CMK (cell line): ENCODE measurements around the gene NEAT1.
A peak's percentile ranks its signal among the peaks of the same experiment; 100 is the strongest.
"Not testable (repeated sequence)": the region's sequence is repeated elsewhere in the genome, so short reads cannot be mapped to it uniquely, and the experiment has no call there.

ENCODE experiments used
- DNase-seq: peaks from one replicate; pipeline ENCODE4 v3.0.0-alpha.2; 2010; ENCODE audit warnings: low read depth

The NEAT1 gene

DNA sequence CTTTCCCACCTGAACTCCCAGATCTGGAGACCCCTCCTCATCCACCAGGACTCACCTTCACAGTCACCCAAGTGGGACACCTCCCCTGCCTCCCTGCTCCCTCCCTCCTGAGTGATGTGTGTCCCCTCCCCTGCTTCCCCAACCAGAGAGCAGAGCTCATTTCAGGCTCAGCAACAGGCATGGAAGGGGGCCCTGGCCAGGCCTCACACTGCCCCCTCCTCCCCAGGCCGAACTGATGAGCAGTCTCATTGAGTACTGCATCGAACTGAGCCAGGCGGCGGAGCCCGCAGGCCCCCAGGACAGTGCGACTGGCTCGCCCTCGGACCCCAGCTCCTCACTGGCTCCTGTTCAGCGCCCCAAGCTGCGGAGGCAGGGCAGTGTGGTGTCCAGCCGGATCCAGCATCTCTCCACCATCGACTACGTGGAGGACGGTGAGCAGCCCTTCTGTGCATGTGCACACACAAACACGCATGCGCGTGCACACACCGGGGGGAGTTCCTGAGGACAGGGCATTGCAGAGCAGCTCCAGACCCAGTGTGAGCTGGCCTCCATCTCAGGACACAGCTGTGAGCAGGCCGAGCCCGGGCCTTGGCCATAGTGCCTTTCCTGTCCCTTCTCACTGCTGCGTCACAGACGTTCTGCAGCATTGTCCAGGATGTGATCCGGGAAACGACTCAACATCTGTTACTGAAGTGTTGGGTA lies 17.8 kb upstream of the NEAT1 start:
- DNase-seq = no peak

DNA sequence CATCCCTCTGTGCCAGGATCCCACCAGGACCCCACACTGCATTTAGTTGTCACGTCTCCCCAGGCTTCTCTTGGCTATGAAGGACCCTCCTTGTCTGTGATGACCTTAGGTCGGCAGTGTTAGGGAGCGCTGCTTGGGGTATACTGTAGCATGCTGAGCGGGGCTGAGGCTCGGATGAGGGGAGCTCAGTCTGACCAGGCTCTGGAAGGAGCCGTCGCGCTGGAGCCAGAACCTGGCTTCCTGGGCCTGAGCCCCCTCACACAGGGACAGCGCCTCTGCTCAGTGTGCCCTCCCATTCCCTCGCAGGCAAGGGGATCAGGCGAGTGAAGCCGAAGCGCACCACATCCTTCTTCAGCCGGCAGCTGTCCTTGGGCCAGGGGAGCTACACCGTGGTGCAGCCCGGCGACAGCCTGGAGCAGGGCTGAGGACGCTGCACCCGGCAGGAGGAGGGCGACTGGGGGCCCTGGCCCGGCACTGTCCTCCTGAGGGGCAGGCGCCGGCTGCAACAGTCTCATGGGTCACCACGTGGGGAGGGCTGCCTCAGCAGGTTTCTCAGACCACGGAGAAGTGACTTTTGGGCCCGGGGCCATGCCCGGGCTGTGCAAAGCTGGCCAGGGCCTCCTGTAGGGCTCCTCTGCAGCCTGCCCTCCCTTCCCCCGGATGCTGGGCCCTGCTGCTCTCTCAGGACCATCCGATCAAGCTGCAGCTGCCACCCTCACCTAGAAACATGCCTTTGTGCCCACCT lies 11.5 kb upstream of the NEAT1 start:
- DNase-seq = no peak

DNA sequence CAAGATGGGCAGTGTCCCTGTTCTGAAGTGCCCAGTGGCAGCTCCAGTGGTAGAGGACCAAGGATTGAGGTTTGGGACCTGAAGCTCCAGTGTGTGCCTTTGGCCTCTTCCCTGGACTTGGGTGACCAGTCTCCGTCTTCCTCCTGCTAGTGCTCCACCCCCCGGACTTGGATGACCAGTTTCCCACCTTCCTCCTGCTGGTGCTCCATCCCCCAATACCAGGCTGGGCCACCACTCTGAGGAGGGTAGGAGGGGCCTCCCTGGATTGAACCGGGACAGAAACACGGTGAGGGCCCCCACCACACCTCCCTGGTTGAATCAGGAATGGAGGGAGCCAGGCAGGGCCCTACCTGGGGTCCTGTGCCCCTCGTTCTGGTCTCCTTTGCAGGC lies 10.9 kb upstream of the NEAT1 start:
- DNase-seq = no peak

DNA sequence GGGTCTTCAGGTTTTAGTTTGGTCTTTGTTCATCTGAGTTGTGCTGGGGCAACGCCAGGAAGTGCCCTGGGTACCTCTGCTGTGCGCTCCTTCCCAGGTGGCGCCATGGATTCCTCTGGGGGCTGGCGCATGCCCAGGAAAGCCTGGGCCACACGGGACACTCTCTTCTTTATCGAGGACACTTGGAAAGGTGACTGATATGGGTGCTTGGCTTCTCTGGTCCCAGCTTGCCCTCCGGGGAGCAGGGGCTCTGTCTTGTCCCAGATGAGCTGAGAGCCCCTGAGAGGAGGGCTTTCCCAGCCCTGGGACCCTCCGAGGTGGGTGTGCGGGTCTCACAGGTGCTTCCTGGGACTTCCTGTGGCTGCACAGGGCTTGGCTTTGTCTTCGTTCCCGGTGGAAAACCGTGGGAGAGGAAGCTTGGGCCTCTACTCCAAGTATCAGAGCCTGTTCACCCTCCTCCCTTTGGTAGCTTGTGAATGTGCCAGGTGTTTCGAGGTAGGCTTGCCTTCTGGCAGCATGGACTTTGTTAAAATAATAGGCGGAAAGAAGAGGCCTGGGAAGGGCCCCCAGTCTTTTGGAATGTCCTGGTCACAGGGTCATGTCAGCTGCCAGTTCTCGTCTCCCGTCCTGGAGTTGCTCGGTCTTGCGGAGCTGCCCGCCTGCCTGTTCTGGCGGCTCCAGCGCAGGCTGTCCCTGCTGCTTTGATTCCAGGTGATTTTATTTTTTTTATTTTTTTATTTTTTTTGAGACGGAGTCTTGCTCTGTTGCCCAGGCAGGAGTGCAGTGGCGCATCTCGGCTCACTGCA lies 10.1 kb upstream of the NEAT1 start:
- no peak for DNase-seq

DNA sequence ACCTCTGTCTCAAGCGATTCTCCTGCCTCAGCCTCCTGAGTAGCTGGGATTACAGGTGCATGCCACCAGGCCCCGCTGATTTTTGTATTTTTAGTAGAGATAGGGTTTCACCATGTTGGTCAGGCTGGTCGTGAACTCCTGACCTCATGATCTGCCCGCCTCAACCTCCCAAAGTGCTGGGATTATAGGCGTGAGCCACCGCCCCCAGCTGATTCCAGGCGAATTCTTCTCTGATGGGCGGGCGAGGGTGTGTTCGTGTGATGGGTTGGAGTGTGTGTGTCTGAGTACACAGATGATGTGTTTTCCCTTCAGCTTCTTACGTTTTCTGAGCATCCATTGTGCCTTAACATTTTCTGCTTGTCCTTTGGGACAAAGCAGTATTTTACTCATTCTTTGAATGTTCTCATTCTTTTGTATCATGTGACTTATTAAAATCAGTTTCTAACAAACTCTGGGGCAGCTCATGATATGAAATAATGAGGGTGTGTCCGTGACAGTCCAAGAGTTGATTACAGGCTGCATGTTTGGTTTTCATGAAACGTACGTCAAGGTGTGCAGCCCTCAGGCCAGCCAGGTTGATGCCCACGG lies 9.4 kb upstream of the NEAT1 start:
- not testable (repeated sequence) for DNase-seq

DNA sequence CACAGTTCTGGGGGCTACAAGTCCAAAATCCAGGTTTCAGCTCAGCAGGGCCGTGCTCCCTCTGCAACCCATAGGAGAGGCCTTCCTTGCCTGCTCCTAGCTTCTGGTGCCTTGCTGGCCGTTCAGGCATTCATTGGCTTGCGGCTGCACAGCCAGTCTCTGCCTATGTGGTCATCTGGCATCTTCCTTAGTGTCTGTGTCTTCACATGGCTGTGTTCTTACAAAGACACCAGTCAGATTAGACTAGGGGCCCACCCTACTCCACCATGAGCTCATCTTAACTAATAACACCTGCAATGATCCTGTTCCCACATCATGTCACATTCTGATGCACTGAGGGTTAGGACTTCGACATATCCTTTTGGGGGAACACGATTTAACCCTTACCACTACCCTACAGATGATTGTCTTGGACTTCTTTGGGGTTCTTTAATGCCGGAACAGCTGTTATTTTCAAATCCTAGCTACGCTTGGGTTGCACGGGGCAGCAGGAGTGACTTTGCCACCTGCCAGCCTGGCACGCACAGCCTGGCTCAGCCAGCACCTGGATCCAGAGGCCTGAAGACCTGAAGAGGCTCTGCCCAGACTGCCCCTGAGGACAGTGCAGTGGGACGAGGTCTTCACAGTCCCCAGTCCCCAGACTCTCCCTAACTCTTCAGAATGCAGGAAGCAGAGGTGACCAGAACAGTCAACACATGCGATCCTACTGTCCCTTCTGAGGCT lies 7.7 kb upstream of the NEAT1 start:
- no peak for DNase-seq

DNA sequence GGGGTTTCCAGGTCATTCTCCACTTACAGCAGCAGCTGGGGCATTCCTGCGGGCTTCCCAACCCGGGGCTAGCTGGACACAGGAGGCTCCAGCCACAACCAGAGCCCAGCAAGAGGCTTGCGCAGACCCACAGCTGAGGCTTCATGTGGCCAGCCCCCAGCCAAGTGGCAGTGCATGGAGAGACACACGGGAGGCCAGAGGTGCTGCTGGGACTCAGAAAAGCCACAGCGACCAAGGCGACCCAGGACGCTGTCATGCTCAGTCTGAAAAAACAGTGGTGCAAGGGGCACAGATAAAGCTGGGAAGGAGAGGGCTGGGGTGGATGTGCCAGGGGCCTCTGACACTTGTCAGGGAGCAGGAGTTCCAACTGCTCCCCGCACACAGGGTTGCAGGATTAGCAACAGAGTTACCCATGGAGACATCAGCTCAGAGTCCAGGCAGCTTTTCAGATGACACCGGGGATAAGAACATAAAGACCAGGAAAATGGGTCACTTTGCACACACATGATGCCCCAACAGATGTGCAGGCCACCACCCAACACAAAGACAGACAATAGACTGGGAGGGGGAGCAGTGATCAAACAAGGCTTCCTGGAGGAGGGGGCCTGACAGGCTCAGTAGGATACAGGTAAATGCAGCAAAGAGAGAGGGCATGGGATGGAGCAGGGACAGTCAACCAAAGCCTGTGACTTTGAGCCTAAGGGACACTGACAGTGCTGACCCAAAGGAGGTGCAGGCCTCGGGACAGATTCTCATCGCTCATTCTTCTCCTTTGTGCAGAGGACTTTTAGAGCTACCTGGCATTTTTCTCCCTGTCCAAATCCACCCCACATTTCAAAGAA lies 6.9 kb upstream of the NEAT1 start:
- DNase-seq = no peak

DNA sequence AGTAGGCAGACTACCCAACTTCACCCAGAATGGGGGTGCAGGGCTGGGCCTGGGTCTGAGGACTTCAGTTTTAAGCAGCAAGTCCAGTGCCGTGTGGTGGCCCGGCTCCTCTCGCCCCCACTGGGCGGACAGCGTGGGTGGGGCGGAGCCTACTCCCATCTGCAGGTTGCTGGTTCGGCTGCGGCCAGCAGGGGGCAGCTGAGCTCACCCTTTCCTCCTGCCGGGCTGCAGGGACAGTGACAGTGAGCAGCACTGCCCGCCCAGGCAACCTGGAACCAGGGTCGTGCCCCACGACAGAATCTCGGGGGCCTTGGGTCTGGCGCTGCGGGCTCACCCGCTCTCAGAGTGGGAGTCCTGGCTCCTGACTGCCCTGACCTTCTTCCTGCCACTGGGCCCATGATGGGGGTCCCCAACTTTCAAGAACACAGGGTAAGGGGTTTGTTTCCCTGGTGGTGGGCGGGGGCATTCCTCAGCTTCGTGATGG lies 6.2 kb upstream of the NEAT1 start:
- peak; percentile 83 for DNase-seq

DNA sequence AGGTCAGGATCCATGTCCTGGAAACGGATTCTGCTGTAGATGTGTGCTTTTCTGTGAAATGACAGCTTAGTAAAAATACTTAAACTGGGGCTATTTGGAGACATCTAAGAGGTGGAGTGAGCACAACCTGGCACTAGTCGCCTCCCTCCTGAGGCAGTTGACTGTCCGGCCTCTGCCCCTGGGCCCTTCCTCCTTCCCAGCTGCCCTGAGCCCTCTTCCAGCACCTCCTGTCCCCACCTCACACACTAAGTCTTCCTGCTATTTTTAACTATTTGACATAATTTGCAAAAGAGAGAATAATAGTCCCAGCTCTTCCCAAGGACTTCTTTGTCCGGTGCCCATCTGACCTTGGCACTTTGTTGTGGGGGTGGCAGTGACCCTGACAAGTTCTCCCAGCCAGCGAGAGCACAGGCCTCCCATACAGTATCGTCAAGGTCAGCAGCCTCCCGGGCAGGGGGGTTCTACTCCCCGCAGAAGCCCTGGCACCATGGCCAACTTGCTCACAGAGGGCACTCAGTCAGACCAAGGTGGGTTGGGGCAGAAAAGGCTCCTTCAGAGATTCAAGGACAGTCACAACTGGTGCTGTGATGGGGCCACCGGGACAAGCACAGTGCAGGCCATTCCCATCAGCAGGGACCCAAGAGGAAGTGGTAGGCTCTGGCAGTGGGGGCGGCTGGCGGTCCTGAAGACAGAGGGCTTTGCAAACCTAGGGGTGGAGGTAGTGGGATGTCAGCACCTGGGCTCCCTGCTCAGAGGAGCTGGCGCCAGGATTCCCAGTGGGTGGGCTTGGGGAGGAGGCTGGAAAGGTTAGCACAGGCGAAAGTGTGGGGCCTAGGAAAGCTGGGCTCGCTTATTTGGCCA lies 5.5 kb upstream of the NEAT1 start:
- no peak for DNase-seq

DNA sequence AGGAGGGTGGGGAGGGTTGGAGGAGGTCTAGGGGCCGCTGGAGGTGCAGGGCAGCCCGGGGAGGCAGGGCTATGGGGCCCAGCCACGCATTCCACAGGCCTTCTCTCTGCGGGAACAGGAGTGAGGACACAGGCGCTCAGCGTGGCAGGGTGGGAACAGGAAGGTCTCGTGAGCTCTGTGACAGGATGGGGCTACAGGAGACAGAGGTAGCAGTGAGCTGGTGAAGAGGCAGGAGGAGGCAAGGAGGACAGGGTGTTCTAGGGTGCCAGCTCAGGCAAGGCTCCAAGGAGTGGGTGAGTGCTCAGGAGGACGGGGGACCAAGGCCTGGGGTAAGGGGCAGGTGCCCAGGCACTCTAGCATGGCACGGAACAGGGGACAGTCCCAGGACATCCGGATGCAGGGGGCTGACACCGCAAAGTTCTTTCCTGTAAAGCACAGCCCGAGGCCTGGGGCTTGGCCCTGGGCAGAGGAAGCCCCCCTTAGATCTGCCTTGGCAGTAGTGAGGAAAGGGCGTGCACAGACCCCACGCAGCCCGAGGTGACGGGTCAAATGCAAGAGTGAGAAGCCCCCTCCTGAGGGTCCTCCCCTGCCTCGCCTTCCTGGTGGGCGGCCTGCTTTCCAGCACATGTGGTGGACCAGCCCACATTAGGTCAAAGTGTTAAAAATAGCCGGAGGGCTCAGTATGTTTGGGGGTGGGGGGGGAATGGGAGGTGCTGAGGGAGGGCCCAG lies 4.7 kb upstream of the NEAT1 start:
- peak; percentile 81 for DNase-seq

DNA sequence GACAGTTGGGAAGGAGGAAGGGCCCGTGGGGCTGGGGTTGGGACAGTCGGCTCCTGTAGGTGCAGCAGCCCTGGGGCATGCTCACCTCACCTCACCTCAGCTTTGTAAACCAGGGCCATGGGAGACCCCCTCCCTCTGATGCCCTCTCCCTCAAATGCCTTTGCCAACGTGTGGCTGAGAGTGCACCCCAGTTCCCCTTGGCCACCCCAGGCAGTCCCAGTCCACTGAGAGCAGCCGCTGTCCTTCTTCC lies 4.2 kb upstream of the NEAT1 start:
- DNase-seq = no peak

DNA sequence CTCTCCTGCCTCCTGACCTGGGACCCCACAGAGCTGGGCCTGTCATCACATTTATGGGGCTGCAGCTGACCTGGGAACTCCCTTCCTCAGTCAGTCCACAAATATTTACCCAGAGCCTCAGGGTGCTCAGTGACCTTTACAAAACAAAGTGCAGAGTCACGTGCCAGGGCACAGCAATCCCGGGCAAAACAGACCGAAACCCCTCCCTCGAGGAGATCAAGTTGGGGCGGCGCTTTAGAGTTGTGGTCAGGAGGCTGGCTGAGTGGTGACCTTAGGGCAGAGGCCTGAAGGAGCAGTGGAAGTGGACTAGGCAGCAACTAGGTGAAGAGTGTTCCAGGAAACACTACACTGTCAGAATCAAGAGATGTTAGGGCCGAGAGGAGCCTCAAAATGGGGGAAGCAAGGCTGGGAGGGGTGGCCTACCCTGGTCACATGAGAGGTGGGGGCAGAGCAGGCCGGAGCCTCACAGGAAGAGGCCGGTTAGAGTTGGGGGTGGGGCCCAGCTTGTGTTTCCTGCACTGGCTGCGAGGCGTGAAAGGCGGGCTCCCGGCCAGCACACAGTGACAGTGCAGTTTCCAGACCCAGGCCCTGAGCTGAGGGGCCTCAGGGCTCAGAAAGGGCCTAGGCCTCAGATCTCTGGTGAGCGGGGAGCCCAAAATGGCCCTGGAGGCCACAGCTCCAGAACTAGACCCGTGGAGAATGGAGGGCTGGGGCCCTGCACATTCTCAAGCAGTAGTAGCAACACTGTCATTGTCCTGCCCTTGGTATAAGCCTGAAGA lies 3.7 kb upstream of the NEAT1 start:
- peak; percentile 98 for DNase-seq

DNA sequence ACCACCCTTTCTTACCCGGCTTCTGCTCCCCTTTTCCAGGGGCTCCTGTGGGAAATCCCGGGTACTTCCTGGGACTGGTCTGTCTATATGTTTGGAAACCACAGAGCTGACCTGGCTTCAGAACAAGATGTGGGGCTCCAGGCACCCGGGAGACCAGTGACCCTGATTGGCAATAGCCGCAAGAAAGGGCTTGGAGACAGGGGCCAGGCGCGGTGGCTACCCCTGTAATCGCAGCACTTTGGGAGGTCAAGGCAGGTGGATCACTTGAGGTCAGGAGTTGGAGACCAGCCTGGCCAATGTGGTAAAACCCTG lies 3.2 kb upstream of the NEAT1 start:
- no peak for DNase-seq

DNA sequence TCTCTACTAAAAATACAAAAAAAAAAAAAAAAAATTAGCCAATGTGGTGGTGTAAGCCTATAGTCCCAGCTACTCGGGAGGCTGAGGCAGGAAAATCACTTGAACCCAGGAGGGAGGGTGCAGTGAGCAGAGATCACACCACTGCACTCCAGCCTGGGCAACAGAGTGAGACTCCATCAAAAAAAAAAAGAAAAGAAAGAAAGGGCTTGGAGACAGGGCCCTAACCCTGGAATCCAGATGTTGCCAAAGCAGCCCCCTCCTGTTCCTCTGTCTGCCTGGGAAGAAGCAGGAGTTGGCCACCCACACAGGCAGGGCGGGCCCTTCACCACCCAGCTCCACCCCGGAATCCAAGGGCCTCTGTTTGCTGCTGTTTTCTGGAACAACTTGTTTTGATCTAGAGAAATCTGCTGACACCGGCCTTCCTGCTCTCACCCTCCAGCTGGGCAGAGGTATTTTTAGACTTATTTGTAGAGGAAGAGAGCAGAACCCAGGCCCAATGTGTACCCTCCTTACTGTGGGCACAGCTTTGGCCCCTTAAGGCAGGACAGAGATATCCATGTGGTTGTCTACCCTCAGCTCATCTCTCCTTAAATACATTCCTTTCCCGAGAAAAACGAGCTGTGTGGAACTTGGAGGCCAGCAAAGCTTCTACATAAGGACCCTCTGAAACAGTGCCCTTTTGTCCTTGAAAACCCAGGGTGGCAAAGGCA lies 2.7 kb upstream of the NEAT1 start:
- DNase-seq = peak; percentile 77

DNA sequence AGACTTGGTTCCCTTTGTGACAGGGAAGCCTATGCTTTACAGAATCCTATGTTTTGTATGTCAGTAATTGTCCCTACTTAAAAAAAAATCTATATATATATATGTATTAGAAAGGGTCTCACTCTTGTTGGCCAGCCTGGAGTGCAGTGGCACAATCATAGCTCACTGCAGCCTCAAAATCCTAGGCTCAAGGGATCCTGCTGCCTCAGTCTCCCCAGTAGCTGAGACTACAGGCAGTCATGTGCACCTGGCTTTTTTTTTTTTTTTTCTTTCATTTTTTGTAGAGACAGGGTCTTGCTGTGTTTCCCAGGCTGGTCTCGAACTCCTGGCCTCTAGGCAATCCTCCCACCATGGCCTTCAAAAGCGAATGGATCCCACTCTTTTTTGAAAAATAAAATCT lies 2.1 kb upstream of the NEAT1 start:
- no peak for DNase-seq

DNA sequence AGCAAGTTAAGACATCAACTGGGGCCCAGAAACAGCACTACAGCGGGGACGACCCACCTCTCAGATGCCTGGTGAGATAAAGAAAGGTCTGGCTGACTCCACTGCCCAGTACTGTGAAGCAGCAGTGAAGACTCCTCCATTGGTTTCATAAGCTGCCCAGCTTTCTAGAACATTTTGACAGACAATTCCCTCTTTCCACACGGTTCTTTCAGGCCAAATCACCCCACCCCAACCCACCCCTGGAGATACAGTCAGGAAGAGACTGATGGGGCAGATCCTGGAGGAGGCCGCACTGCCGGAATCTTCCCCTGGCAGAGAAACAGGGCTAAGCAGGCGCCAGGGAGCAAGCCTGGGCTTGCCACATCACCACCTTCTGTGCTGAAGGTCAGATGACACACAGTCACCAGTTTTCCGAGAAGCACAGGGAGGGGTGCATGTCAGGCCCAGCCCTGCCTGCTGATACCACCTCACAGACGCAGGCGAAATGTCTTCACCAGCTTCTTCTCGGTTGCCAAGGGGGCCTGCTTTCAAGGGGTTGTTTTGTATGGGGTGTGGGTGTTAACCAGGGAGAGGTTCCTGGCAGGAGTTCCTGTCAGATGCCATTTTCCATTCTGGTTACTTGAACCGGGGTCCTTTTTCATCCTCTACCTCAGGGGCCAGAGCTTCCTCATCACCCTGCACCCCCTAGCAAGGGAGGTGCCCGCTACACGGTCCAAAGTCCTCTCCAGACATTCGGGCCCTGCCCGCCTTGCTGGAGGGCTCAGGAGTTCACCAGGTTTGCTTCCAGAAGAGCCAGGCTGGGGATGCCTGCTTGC lies 1.4 kb upstream of the NEAT1 start:
- peak; percentile 86 for DNase-seq
